ENCODE results near the gene SSX2IP. TPM values are rescaled to one million over a fixed set of nuclear protein-coding genes. Genes with fewer than 3 reads are reported as not detected.

The SSX2IP gene
- total RNA-seq, 2 donors from 2014 or later = 10.7 to 25.2 TPM

GRCh38 chr1:84621553-84621952 is 68.7 kb downstream of the SSX2IP start:
- no peak for DNase-seq (ENCODE audit: low spot score)
- TF ChIP-seq CTCF (IDR thresholded peaks at IDR 0.05) (no peak), POLR2AphosphoS5 (IDR thresholded peaks at IDR 0.05) (no peak), POLR2A (IDR thresholded peaks at IDR 0.05) (no peak)
- Histone ChIP-seq H3K27ac (no peak overlapping the region), H3K4me1 (replicated peaks) (no peaks in the 10 kb centered on the region), H3K4me3 (no peak overlapping the region), H3K27me3 (replicated peaks; ENCODE audit: insufficient read depth) (no peaks in the 10 kb centered on the region), H3K36me3 (no peaks in the 10 kb centered on the region), H3K9me3 (no peaks in the 10 kb centered on the region)
- intact Hi-C loops (cut with DNase I) = loop anchor here (10.0 kb wide), 1 partner anchor 133 kb away; no protein-coding TSS in a partner anchor
- 90% methylated on average over 14 of the region's 14 CpGs for WGBS

- WGBS = 1% methylated on average over 45 of the region's 46 CpGs
- Histone ChIP-seq H3K9me3 (no peaks in the 10 kb centered on the region), H3K27ac (peak overlapping the region; percentile 52 to 62), H3K4me3 (peak overlapping the region; percentile 34 to 43), H3K27me3 (replicated peaks; ENCODE audit: insufficient read depth) (no peaks in the 10 kb centered on the region), H3K4me1 (replicated peaks) (no peaks in the 10 kb centered on the region), H3K36me3 (no peaks in the 10 kb centered on the region)
- peak; percentile 83 to 98 (median 94) for TF ChIP-seq CTCF (IDR thresholded peaks at IDR 0.05)
- no peak for TF ChIP-seq POLR2A (IDR thresholded peaks at IDR 0.05)
- TF ChIP-seq POLR2AphosphoS5 (IDR thresholded peaks at IDR 0.05) = peak; percentile 41
- peak; percentile 41 for DNase-seq (ENCODE audit: low spot score)
- intact Hi-C loops (cut with DNase I) = loop anchor here (10.0 kb wide), 1 partner anchor 134 kb away; no protein-coding TSS in a partner anchor
Measured at GRCh38 chr1:84620720-84621313, 69.4 kb downstream of the SSX2IP start.

GRCh38 chr1:84619383-84620102 is 70.7 kb downstream of the SSX2IP start:
- TF ChIP-seq CTCF (IDR thresholded peaks at IDR 0.05) (no peak), POLR2AphosphoS5 (IDR thresholded peaks at IDR 0.05) (peak; percentile 72)
- Histone ChIP-seq H3K9me3 (no peaks in the 10 kb centered on the region), H3K27ac (peak overlapping the region; percentile 3 to 10), H3K27me3 (replicated peaks; ENCODE audit: insufficient read depth) (no peaks in the 10 kb centered on the region), H3K4me1 (replicated peaks) (no peaks in the 10 kb centered on the region), H3K4me3 (no peak overlapping the region), H3K36me3 (no peaks in the 10 kb centered on the region)
- 54% methylated on average over 9 of the region's 9 CpGs for WGBS
- intact Hi-C loops (cut with DNase I) = loop anchor here (10.0 kb wide), 1 partner anchor 135 kb away; no protein-coding TSS in a partner anchor
- no peak for DNase-seq (ENCODE audit: low spot score)

- intact Hi-C loops (cut with DNase I) = no loop called here
- TF ChIP-seq POLR2A (IDR thresholded peaks at IDR 0.05) (no peak), POLR2AphosphoS5 (IDR thresholded peaks at IDR 0.05) (no peak), CTCF (IDR thresholded peaks at IDR 0.05) (no peak)
Measured at GRCh38 chr1:84617349-84617748, 72.9 kb downstream of the SSX2IP start.

More at GRCh38 chr1:84617349-84617748, 72.9 kb downstream of the SSX2IP start:
- no peaks in the 10 kb centered on the region for H3K9me3 ChIP-seq
- WGBS = 45% methylated on average over 2 of the region's 2 CpGs
- H3K4me1 ChIP-seq (replicated peaks) = no peaks in the 10 kb centered on the region
- no peaks in the 10 kb centered on the region for H3K27me3 ChIP-seq (replicated peaks; ENCODE audit: insufficient read depth)
- no peak overlapping the region for H3K27ac ChIP-seq
- no peak for DNase-seq (ENCODE audit: low spot score)
- H3K4me3 ChIP-seq = no peak overlapping the region
- H3K36me3 ChIP-seq = no peaks in the 10 kb centered on the region

All from prostate gland (tissue), 2 donors.